ENCODE results near the gene LAMA2. TPM values are rescaled to one million over a fixed set of nuclear protein-coding genes. Genes with fewer than 3 reads are reported as not detected.

Gene LAMA2
- total and polyA plus RNA-seq, 2 of the 8 experiments (the other 6 are each of a cell fraction or from before 2014, with no cell fraction given) = 1.3 to 3.8 TPM

DNA sequence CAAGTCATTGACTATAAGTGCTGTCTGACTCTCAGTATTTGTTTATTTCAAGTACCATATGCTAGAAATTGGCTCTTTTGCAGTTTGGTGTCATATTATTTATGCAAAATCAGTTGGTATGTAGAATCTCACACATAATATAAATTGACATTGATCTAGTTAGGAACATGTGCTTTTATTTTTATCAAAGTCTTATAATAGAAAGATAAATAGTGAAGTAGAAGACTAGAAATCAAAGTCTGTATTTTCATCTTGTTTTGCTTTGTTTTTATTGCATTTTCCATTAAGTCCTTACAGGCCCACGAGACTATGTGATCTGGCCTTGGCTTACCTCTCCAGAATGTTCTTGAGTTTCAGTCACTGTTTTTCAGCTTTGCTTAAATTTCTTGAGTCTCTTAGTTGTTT lies 300.3 kb downstream of the LAMA2 start:
- H4K20me1 ChIP-seq (replicated peaks in 1 of 2; ENCODE audit: control insufficient read depth in 1 of 2, insufficient read depth in 2 of 2, low read length in 2 of 2) = no peaks in the 10 kb centered on the region
- ChIA-PET POLR2A (ENCODE audit: partially characterized antibody) (interaction anchor here (0.5 kb wide), 1 partner anchor 30 kb away, joined by 3 read pairs; no protein-coding TSS in a partner anchor), CTCF (ENCODE audit: partially characterized antibody) (interaction anchor here (1.4 kb wide), 1 partner anchor 61 kb away, joined by 3 read pairs; no protein-coding TSS in a partner anchor)
- no peak overlapping the region for H2BK12ac ChIP-seq (ENCODE audit: low read depth, low read length)
- H2AK5ac ChIP-seq (ENCODE audit: low read depth, low read length) = no peak overlapping the region
- H2BK5ac ChIP-seq (ENCODE audit: low read depth, low read length) = no peak overlapping the region
- FAIRE-seq (no peak), DNase-seq (ENCODE audit: low read depth in 1 of 2, low spot score in 2 of 2) (no peak)
- H3K27ac ChIP-seq (ENCODE audit: low read depth, low read length) = no peak overlapping the region
- no peak overlapping the region for H2AFZ ChIP-seq (ENCODE audit: low read length)
- no peaks in the 10 kb centered on the region for H3K27me3 ChIP-seq (replicated peaks in 1 of 4; ENCODE audit: control insufficient read depth in 3 of 4, extremely low read depth in 1 of 4, insufficient read depth in 3 of 4, low read length in 3 of 4)
- no peak overlapping the region for H3K14ac ChIP-seq (ENCODE audit: insufficient read length)
- no peaks in the 10 kb centered on the region for H3K79me2 ChIP-seq (ENCODE audit: control insufficient read depth in 1 of 2, insufficient read depth in 2 of 2, low read length in 2 of 2)
- no peaks in the 10 kb centered on the region for H3K9me3 ChIP-seq (ENCODE audit: insufficient read depth in 2 of 2, low read depth in 1 of 2, low read length in 1 of 2)
- no peak overlapping the region for H3K9ac ChIP-seq (replicated peaks in 1 of 4; ENCODE audit: extremely low read depth in 1 of 4, low read depth in 3 of 4, low read length in 3 of 4)
- no peak overlapping the region for H3K4me3 ChIP-seq (ENCODE audit: extremely low read depth in 1 of 4, insufficient read depth in 2 of 4, low read depth in 3 of 4, low read length in 4 of 4)
- H3K4me1 ChIP-seq (replicated peaks in 1 of 4; ENCODE audit: control insufficient read depth in 3 of 4, insufficient read depth in 4 of 4, low read length in 3 of 4) = no peaks in the 10 kb centered on the region; a peak in 1 of 7 replicates
- no peak overlapping the region for H3K4me2 ChIP-seq (ENCODE audit: insufficient read depth in 1 of 2, low read depth in 2 of 2, low read length in 2 of 2)
- H3K36me3 ChIP-seq (ENCODE audit: control insufficient read depth in 2 of 4, insufficient read depth in 4 of 4, low read length in 3 of 4) = no peaks in the 10 kb centered on the region
- TF ChIP-seq RAD21 (IDR thresholded peaks at IDR 0.05 in 1 of 2, conservative IDR thresholded peaks at IDR 0.05 in 1 of 2; ENCODE audit: low read depth in 2 of 2, low read length in 2 of 2) (no peak), ZNF274 (IDR thresholded peaks at IDR 0.05; ENCODE audit: borderline replicate concordance, extremely low read depth, low read length) (no peak), KDM5A (IDR thresholded peaks at IDR 0.05; ENCODE audit: low read length) (no peak), CHD2 (IDR thresholded peaks at IDR 0.05; ENCODE audit: low read length) (no peak), CHD1 (IDR thresholded peaks at IDR 0.05; ENCODE audit: low read depth, low read length) (no peak), KDM1A (IDR thresholded peaks at IDR 0.05; ENCODE audit: borderline replicate concordance, low read length) (no peak)
- TF ChIP-seq, protein P1, sequence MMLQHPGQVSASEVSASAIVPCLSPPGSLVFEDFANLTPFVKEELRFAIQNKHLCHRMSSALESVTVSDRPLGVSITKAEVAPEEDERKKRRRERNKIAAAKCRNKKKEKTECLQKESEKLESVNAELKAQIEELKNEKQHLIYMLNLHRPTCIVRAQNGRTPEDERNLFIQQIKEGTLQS (IDR thresholded peaks at IDR 0.05; ENCODE audit: insufficient read depth, low read depth, low read length) = no peak
- TF ChIP-seq, protein P2, sequence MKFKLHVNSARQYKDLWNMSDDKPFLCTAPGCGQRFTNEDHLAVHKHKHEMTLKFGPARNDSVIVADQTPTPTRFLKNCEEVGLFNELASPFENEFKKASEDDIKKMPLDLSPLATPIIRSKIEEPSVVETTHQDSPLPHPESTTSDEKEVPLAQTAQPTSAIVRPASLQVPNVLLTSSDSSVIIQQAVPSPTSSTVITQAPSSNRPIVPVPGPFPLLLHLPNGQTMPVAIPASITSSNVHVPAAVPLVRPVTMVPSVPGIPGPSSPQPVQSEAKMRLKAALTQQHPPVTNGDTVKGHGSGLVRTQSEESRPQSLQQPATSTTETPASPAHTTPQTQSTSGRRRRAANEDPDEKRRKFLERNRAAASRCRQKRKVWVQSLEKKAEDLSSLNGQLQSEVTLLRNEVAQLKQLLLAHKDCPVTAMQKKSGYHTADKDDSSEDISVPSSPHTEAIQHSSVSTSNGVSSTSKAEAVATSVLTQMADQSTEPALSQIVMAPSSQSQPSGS (IDR thresholded peaks at IDR 0.05; ENCODE audit: low read length) = no peak
- no peak overlapping the region for H4K5ac ChIP-seq (ENCODE audit: insufficient read length, low read depth, low read length)
- 82% methylated on average over 1 of the region's 1 CpG; no CpG with 5 or more reads in 1 of the 2 experiments for WGBS, 2 experiments (ENCODE audit: extremely low coverage in 1 of 2, insufficient coverage in 1 of 2, insufficient read length in 1 of 2, insufficient replicate concordance in 2 of 2, low coverage in 1 of 2, low lambda C conversion rate in 2 of 2, missing lambda C conversion rate in 1 of 2)
- no peak overlapping the region for H2BK15ac ChIP-seq (ENCODE audit: low read length)
- no peak overlapping the region for H2BK20ac ChIP-seq (ENCODE audit: low read length)
- H3K4ac ChIP-seq (replicated peaks; ENCODE audit: insufficient read length, low read depth, low read length) = no peak overlapping the region
- no peaks in the 10 kb centered on the region for H3K23me2 ChIP-seq (ENCODE audit: low read depth, low read length)
- H3K23ac ChIP-seq (ENCODE audit: insufficient read length) = no peak overlapping the region
- H2BK120ac ChIP-seq (replicated peaks; ENCODE audit: low read depth, low read length) = no peak overlapping the region
- no peak overlapping the region for H4K8ac ChIP-seq (ENCODE audit: extremely low read depth, insufficient read depth, low read length)
- no peak overlapping the region for H4K91ac ChIP-seq (replicated peaks; ENCODE audit: insufficient read length, low read length)
- no peak overlapping the region for H3K18ac ChIP-seq (ENCODE audit: extremely low read depth, low read length)
- H3K56ac ChIP-seq (replicated peaks; ENCODE audit: insufficient read length, low read depth, low read length) = no peak overlapping the region
- no peaks in the 10 kb centered on the region for H3K79me1 ChIP-seq (ENCODE audit: low read depth, low read length)
